Stimulated activated naive CD8-positive, alpha-beta T cell treated with anti-CD3 and anti-CD28 coated beads, Interleukin-15, Interleukin-2, amounts not matched to agents 100 U/mL and 50 U/mL, for 24 hours (primary cell): ENCODE data around the gene LAMA5.

ENCODE experiments used
- ATAC-seq: fragments of 150-1000 bp; cut with Tn5 transposase; one replicate; pipeline ENCODE4 v1.10.0; 2021
- DNase-seq: peaks from one replicate; pipeline ENCODE4 v3.0.0; 2021

The LAMA5 gene

GRCh38 chr20:62405108-62405980 is 38.2 kb upstream of the LAMA5 start:
- ATAC-seq (no peak), DNase-seq (no peak)

- no peak for ATAC-seq
- DNase-seq = no peak
Observed at GRCh38 chr20:62404761-62405107, 37.6 kb upstream of the LAMA5 start.

- ATAC-seq (no peak), DNase-seq (no peak)
Observed at GRCh38 chr20:62404112-62404665, 37.1 kb upstream of the LAMA5 start.

GRCh38 chr20:62403331-62403730 is 36.2 kb upstream of the LAMA5 start:
- ATAC-seq = no peak
- DNase-seq = no peak

GRCh38 chr20:62402456-62403150 is 35.5 kb upstream of the LAMA5 start:
- ATAC-seq = no peak
- DNase-seq = no peak

GRCh38 chr20:62401331-62401779 is 34.2 kb upstream of the LAMA5 start:
- DNase-seq = no peak
- ATAC-seq = no peak

GRCh38 chr20:62400541-62400940 is 33.4 kb upstream of the LAMA5 start:
- DNase-seq = no peak
- no peak for ATAC-seq

GRCh38 chr20:62400021-62400420 is 32.9 kb upstream of the LAMA5 start:
- no peak for ATAC-seq

GRCh38 chr20:62398120-62398821 is 31.2 kb upstream of the LAMA5 start:
- no peak for ATAC-seq
- DNase-seq = no peak

More at GRCh38 chr20:62400021-62400420, 32.9 kb upstream of the LAMA5 start:
- DNase-seq = no peak

GRCh38 chr20:62396367-62397239 is 29.5 kb upstream of the LAMA5 start:
- DNase-seq (no peak), ATAC-seq (no peak)

GRCh38 chr20:62395311-62396242 is 28.5 kb upstream of the LAMA5 start:
- DNase-seq (no peak), ATAC-seq (no peak)

- no peak for ATAC-seq
- DNase-seq = no peak
Observed at GRCh38 chr20:62394248-62395245, 27.4 kb upstream of the LAMA5 start.

- DNase-seq (no peak), ATAC-seq (no peak)
Observed at GRCh38 chr20:62393830-62394229, 26.7 kb upstream of the LAMA5 start.

GRCh38 chr20:62393335-62393665 is 26.2 kb upstream of the LAMA5 start:
- no peak for DNase-seq
- ATAC-seq = no peak

- DNase-seq (no peak), ATAC-seq (no peak)
Observed at GRCh38 chr20:62392621-62393334, 25.7 kb upstream of the LAMA5 start.

GRCh38 chr20:62392077-62392418 is 24.9 kb upstream of the LAMA5 start:
- ATAC-seq (no peak), DNase-seq (no peak)

GRCh38 chr20:62391165-62392076 is 24.3 kb upstream of the LAMA5 start:
- DNase-seq (no peak), ATAC-seq (no peak)
